Limb (tissue), 2 donors: ENCODE data around the gene ROM1.
"Not testable (repeated sequence)": the region's sequence is repeated elsewhere in the genome, so short reads cannot be mapped to it uniquely, and the experiment has no call there.

Experiments
- DNase-seq, 2 donors: peaks; one replicate each; pipeline ENCODE4 v3.0.0-alpha.2; 2016; ENCODE audit errors: extremely low spot score in 2 of 2

ROM1 gene

DNA sequence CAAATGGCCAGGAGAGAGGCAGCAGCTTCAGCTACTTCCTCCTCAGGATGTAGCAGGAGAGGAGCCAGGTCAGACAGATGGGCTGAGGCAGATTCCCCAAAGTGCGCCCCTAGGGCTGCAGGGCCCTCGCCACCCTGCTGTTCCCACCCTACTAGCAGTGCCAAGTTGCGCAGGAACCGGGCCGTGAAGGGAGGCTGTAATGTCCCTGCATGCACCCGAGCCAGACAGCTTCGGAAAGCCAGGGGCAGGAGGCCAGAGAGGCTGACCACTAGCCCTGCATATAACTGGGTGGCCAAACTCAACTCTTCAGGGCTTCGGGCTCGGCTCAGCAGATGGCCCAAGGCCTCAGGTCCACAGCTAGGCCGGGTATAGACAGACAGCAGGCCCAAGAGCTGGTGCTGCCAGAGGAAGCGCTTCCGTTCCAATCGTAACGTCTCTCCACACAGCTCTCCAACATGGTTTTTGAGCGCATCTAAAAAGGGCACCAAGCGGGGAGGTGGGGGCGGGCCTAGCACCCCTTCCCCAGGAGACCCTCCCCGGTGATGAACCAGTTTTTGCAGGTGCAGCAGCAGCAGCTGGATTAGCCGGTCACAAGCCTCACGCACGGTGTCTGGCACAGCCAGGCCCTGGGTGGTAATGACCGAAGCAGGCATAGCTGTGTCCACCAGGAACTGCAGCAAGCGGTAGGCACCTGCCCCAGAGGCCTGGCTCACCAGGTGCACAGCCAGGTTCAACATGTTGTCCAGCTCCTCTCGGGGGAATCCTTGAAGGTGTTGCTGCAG, 35.3 kb downstream of the ROM1 start:
- DNase-seq = no peak

DNA sequence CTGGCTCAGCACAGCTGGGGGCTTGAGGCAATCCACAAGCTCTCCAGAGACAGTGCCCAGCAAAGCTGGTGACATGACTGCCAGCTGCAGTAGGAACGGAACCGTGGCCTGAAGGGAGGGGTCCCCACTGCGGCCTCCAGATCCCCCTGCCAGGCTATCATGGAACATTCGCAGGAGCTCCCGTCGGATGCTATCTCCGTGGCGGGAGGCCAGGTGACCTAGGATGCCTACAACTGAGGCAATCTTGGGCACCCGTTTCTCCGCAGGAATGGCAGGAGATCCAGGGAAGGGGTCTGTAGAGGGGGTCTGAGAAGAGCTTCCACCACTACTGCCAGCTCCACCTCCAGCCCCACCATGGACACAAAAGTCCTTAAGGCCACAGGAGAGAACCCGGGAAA, 35.9 kb downstream of the ROM1 start:
- DNase-seq = no peak

DNA sequence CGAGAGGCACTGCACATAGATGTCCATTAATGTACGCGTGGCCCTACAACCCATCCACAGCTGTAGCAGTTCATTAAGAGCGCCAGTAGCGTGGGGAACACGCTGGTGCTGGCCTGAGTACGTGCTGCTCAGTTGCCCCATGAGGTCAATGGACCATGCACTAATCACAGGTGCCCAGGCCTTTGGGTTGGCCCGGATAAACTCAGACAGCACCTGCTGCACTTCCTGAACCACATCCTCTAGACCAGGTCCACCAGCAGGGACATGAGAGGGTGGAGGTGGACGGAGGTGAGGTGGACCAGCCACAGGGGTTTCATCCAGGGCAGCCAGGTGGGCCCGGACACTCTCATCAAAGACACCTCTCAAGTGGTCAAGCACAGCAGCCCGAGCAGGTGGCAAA, 36.4 kb downstream of the ROM1 start:
- DNase-seq = no peak

DNA sequence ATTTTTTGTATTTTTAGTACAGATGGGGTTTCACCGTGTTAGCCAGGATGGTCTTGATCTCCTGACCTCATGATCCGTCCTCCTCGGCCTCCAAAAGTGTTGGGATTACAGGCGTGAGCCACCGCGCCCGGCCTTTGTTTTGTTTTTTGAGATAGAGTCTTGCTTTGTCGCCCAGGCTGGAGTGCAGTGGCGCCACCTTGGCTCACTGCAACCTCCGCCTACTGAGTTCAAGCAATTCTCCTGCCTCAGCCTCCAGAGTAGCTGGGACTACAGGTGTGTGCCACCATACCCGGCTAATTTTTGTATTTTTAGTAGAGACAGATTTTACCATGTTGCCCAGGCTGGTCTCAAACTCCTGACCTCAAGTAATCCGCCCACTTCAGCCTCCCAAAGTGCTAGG, 37.2 kb downstream of the ROM1 start:
- DNase-seq = not testable (repeated sequence)

DNA sequence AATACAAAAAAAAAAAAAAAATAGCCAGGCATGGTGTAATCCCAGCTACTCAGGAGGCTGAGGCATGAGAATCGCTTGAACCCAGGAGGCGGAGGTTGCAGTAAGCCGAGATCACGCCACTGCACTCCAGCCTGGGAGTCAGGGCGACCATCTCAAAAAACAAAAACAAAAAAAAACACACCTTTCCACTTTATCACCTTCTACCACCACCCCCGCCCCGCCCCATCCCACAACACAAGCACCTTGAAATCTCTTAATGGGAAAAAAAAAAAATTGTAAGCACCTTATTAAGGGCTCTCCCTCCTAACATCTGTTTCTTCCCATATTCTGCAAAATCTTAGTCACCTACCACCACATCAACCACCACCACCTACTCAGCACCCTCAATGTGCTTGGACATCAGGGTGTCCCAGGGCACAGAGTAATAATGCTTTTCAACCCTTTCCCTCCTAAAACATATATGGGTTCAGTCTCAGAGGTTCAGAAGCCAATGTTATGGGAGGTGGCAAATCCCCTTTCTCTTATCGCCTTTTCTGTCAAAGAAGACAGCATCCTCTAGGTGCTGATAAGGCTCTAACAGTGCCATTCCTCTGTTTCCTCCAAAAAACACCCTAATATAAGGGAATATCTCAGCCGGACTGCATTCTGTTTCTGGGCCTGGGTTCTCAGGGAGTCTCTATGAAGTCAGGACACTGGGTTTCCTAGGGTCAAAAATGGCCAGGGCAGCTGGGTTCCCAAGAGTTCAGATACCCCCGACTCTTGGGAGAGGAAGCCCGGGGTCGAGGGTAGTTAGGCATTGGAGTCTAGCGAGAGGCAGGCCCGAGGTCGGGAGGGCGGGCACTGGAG, 39.3 kb downstream of the ROM1 start:
- no peak for DNase-seq

DNA sequence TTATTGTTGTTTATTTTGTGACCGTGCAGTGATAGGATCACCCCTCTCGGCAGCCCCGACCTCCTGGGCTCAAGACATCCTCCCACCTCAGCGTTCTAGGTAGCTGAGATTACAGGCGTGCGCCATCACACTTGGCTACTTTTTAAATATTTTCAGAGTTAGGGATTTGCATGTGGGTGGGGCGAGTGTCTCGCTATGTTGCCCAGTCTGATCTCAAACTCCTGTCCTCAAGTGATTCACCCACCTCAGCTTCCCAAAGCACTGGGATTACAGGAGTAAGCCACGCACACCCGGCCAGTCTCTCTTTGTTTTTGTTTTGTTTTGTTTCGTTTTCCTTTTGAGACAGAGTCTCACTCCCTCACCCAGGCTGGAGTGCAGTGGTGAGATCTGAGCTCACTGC, 41.2 kb downstream of the ROM1 start:
- no peak for DNase-seq

DNA sequence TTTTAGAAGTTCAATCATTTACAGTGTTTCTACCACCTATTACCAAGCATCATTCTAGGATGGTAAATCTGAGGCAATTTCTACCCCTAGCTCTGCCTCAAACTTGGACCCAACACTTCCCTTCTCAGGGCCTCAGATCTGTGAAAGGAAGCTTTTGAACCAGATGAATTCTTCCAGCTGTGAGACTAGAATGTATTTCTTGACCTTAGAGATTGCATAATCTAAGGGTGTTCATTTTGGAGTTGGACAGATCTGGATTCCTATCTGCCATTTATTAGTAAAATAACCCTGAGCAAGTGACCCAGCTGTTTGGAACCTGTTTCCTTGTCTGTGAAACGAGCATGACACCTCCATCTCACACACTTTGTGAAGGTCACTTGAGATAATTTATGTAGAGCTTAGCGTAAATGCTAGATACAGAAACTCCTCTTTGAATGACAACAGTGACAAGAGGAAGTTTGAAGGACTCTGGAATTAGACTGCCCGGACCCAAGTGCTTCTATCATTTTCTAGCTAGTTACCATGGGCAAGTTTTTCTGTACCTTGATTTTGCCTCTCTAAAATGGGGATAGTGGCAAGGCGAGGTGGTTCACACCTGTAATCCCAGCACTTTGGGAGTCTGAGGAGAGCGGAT, 43.9 kb downstream of the ROM1 start:
- no peak for DNase-seq

DNA sequence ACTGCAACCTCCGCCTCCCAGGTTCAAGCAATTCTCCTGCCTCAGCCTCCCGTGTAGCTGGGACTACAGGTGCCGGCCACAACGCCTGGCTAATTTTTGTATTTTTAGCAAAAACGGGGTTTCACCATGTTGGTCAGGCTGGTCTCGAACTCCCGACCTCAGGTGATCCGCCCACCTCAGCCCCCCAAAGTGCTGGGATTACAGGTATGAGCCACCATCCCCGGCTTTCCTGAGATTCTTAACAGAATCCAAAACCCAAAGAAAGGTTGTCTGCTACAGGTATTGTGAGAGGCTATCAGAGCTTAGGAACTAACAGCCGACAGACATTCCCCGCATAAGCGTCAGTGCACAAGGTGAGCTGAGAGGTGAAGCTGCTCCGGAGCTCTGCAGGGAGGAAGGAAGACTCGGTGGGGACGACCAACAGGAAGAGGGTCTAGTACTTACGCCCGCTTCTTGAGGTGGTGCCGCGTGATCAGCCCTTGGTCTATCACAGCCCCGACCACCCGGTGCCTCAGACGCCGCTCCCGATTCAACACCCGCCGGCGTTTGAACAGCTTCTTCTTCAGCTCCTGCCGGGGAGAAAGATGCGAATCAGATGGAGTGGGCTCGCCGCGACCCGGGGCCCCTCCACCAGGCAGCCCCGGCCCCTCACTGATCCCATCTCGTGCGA, 51.5 kb downstream of the ROM1 start:
- DNase-seq = no peak
